ENCODE results near the gene PIGH. TPM values are rescaled to one million over a fixed set of nuclear protein-coding genes. Genes with fewer than 3 reads are reported as not detected.

PIGH gene
- total RNA-seq, 2 donors from 2014 or later: 4.5 to 7.5 TPM

DNA sequence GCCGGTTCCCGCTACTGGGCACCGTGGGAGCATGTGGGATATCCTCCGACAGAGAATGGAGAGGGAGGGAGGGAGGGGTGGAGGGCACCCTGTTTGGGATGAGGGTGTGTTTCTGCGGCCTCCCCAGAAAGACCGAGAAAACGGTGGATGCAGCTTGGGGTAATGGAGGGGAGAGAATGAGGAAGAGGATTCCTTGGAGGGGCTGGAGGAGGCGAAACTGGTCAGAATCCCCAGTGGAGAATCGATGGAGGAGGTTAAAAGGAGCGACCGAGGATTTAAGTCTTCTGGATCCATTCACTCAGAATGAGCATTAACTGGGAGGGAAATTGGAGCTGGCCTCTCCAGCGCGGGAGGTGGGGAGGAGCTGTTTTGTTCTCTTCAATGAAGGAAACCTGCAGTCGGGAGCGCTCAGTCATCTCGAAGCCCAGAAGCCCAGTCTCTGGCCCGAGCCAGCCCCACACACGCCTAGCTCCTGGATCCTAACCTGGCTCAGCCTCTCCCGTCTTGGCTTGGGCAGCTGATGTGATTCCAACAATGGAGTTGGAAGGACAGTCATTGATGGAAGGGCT is 20.2 kb upstream of the PIGH start:
- H3K36me3 ChIP-seq (ENCODE audit: control insufficient read depth, insufficient read depth, low read length): no peaks in the 10 kb centered on the region
- H3K9ac ChIP-seq (ENCODE audit: extremely low read depth, low read length, poor library complexity, severe bottlenecking): peak overlapping the region; percentile 73
- TF ChIP-seq, protein P1, sequence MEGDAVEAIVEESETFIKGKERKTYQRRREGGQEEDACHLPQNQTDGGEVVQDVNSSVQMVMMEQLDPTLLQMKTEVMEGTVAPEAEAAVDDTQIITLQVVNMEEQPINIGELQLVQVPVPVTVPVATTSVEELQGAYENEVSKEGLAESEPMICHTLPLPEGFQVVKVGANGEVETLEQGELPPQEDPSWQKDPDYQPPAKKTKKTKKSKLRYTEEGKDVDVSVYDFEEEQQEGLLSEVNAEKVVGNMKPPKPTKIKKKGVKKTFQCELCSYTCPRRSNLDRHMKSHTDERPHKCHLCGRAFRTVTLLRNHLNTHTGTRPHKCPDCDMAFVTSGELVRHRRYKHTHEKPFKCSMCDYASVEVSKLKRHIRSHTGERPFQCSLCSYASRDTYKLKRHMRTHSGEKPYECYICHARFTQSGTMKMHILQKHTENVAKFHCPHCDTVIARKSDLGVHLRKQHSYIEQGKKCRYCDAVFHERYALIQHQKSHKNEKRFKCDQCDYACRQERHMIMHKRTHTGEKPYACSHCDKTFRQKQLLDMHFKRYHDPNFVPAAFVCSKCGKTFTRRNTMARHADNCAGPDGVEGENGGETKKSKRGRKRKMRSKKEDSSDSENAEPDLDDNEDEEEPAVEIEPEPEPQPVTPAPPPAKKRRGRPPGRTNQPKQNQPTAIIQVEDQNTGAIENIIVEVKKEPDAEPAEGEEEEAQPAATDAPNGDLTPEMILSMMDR (conservative IDR thresholded peaks at IDR 0.05): no peak
- 5% methylated on average over 11 to 19 of the region's 19 CpGs for WGBS, 2 experiments (ENCODE audit: insufficient coverage in 1 of 2, insufficient read length in 1 of 2)
- peaks cover 17% of the 10 kb centered on the region for H3K4me1 Mint-ChIP-seq
- H3K9me3 Mint-ChIP-seq: peaks cover 5% of the 10 kb centered on the region
- H3K9me3 ChIP-seq (ENCODE audit: control insufficient read depth, low read length): no peaks in the 10 kb centered on the region
- peaks cover 13% of the 10 kb centered on the region for H3K4me1 ChIP-seq (ENCODE audit: control insufficient read depth, insufficient read depth, low read length)
- no peak overlapping the region for H3K27ac ChIP-seq (ENCODE audit: low read depth, low read length)
- H3K27me3 Mint-ChIP-seq (ENCODE audit: insufficient read depth): peaks cover 18% of the 10 kb centered on the region
- peak overlapping the region; percentile 97 for H3K27ac Mint-ChIP-seq
- H3K4me3 Mint-ChIP-seq: peak overlapping the region; percentile 79
- peak overlapping the region; percentile 87 for H3K4me3 ChIP-seq (ENCODE audit: low read length)
- peaks cover 17% of the 10 kb centered on the region for H3K36me3 Mint-ChIP-seq (ENCODE audit: low read depth)
- H3K27me3 ChIP-seq (ENCODE audit: control insufficient read depth, insufficient read depth, low read length, poor library complexity, severe bottlenecking): peaks cover 12% of the 10 kb centered on the region
- peak; percentile 84 for DNase-seq

DNA sequence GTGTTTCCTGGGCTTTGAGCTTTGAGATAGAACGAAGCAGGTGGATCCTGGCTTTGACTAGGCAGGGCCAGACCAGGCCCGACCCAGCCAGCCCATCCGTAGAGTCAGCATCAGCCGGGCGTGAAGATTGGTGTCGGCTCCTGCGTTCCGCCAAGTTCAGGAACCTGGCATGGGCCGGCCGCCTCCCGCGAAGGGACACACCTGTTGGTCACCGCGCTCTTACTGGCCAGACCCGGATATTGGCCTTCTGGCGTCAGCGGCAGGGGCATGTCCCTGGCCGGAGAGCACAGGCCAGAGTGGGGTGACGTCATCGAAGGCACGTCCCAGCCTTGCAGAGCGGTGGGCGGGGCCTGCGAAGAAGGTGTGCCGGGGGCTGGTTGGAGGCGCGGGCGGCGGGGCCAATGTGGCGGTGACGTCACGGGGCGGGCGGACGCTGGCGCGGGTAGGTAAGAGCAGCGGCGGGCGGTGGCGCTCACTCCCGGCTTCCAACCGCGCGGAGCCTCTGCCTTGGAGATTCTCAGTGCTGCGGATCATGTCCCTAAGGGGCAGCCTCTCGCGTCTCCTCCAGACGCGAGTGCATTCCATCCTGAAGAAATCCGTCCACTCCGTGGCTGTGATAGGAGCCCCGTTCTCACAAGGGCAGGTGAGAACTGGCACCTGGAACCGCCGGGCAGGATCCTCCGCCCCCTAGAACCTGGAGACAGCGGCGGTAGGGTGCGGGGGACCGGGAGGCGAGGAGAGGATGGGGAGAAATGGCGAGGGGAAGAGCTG is 19.6 kb upstream of the PIGH start, which contains the start of gene ARG2:
Gene ARG2 (plus strand): TSS at position 475 of the 771 bp plus-strand sequence. CDS start 58 bp downstream, at position 533.
- TF ChIP-seq, protein P1 (conservative IDR thresholded peaks at IDR 0.05): no peak
- Histone ChIP-seq H3K9me3 (ENCODE audit: control insufficient read depth, low read length) (no peaks in the 10 kb centered on the region), H3K9ac (ENCODE audit: extremely low read depth, low read length, poor library complexity, severe bottlenecking) (peak within 1 kb of the TSS; percentile 73), H3K27ac (ENCODE audit: low read depth, low read length) (no peak within 1 kb of the TSS), H3K27me3 (ENCODE audit: control insufficient read depth, insufficient read depth, low read length, poor library complexity, severe bottlenecking) (peaks cover 12% of the 10 kb centered on the region), H3K36me3 (ENCODE audit: control insufficient read depth, insufficient read depth, low read length) (no peaks in the 10 kb centered on the region), H3K4me1 (ENCODE audit: control insufficient read depth, insufficient read depth, low read length) (peaks cover 13% of the 10 kb centered on the region), H3K4me3 (ENCODE audit: low read length) (peak within 1 kb of the TSS; percentile 87)
- H3K27me3 Mint-ChIP-seq (ENCODE audit: insufficient read depth): peaks cover 23% of the 10 kb centered on the region
- peaks cover 2% of the 10 kb centered on the region for H3K9me3 Mint-ChIP-seq
- WGBS, 2 experiments (ENCODE audit: insufficient coverage in 1 of 2, insufficient read length in 1 of 2): 1 to 4% methylated on average over 26 to 62 of the region's 62 CpGs
- H3K36me3 Mint-ChIP-seq (ENCODE audit: low read depth): peaks cover 11% of the 10 kb centered on the region
- peak; percentile 100 for DNase-seq
- H3K27ac Mint-ChIP-seq: peak within 1 kb of the TSS; percentile 97
- H3K4me3 Mint-ChIP-seq: peak within 1 kb of the TSS; percentile 79
- peaks cover 17% of the 10 kb centered on the region for H3K4me1 Mint-ChIP-seq

DNA sequence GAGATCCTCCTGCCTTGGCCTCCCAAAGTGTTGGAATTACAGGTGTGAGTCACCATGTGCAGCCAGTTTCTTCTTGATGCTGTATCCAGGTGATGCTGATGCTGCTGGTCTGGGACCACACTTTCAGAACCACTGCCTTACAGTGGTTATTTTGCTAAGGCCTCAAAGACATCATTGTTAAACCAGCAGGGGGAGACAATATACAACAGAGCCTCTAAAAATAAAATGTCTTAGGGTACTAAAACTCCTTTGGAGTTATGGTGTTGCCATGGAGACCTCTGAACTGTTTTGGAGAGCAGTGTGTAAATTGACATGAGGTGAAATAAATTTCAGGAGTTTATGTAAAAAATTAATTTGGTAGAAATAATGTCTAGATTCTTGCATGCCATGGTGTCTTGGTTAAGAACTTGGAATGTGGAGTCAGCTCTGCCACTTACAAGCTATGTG is 18.6 kb upstream of the PIGH start:
- no peak for DNase-seq
- H3K27me3 ChIP-seq (ENCODE audit: control insufficient read depth, insufficient read depth, low read length, poor library complexity, severe bottlenecking): peaks cover 12% of the 10 kb centered on the region
- no peak overlapping the region for H3K27ac ChIP-seq (ENCODE audit: low read depth, low read length)
- H3K27ac Mint-ChIP-seq: peak overlapping the region; percentile 97
- H3K36me3 Mint-ChIP-seq (ENCODE audit: low read depth): peaks cover 5% of the 10 kb centered on the region
- H3K27me3 Mint-ChIP-seq (ENCODE audit: insufficient read depth): peaks cover 26% of the 10 kb centered on the region
- peak overlapping the region; percentile 87 for H3K4me3 ChIP-seq (ENCODE audit: low read length)
- TF ChIP-seq, protein P1 (conservative IDR thresholded peaks at IDR 0.05): peak; percentile 81
- H3K9me3 Mint-ChIP-seq: no peaks in the 10 kb centered on the region
- H3K4me1 ChIP-seq (ENCODE audit: control insufficient read depth, insufficient read depth, low read length): peaks cover 13% of the 10 kb centered on the region
- H3K4me1 Mint-ChIP-seq: peaks cover 17% of the 10 kb centered on the region
- peak overlapping the region; percentile 79 for H3K4me3 Mint-ChIP-seq
- H3K9ac ChIP-seq (ENCODE audit: extremely low read depth, low read length, poor library complexity, severe bottlenecking): peak overlapping the region; percentile 73
- H3K9me3 ChIP-seq (ENCODE audit: control insufficient read depth, low read length): no peaks in the 10 kb centered on the region
- H3K36me3 ChIP-seq (ENCODE audit: control insufficient read depth, insufficient read depth, low read length): no peaks in the 10 kb centered on the region
